Smooth muscle cell (in vitro differentiated cells): ENCODE data around the gene FAM24B. TPM values are rescaled to one million over a fixed set of nuclear protein-coding genes. Genes with fewer than 3 reads are reported as not detected.

Experiments used
- DNase-seq: peaks from one replicate; lab custom pipeline; 2025; ENCODE audit not compliant: unreplicated experiment; lab: John Stamatoyannopoulos, UW
- H2AFZ ChIP-seq: fragments of 200-600 bp; sonication (generic); 2 replicates; pipeline ENCODE4 v1.6.0; 2016; ENCODE audit warnings: antibody characterized with exemption, low read depth, mild to moderate bottlenecking
- H3F3A ChIP-seq: fragments of 200-600 bp; sonication (generic); 2 replicates; pipeline ENCODE4 v1.6.0; 2017; ENCODE audit warnings: antibody characterized with exemption, low read depth
- H3K27ac ChIP-seq: fragments of 200-600 bp; sonication (generic); 2 replicates; pipeline ENCODE4 v1.5.1; 2016; ENCODE audit warnings: low read depth, mild to moderate bottlenecking
- H3K27me3 ChIP-seq: fragments of 200-600 bp; sonication (generic); 2 replicates; pipeline ENCODE4 v1.6.1; 2016; ENCODE audit warnings: low read depth, mild to moderate bottlenecking
- H3K36me3 ChIP-seq: fragments of 200-600 bp; sonication (generic); 2 replicates; pipeline ENCODE4 v1.5.1; 2016; ENCODE audit warnings: low read depth
- H3K4me1 ChIP-seq: fragments of 200-600 bp; sonication (generic); 2 replicates; pipeline ENCODE4 v1.5.1; 2016; ENCODE audit warnings: low read depth
- H3K4me2 ChIP-seq: fragments of 200-600 bp; sonication (generic); 2 replicates; pipeline ENCODE4 v1.6.0; 2016; ENCODE audit warnings: mild to moderate bottlenecking
- H3K4me3 ChIP-seq: fragments of 200-600 bp; sonication (generic); 2 replicates; pipeline ENCODE4 v1.5.1; 2016; ENCODE audit warnings: mild to moderate bottlenecking
- H3K79me2 ChIP-seq: fragments of 200-600 bp; sonication (generic); 2 replicates; pipeline ENCODE4 v1.6.0; 2016; ENCODE audit warnings: low read depth, mild to moderate bottlenecking
- H3K9ac ChIP-seq: fragments of 200-600 bp; sonication (generic); 2 replicates; pipeline ENCODE4 v1.6.0; 2016; ENCODE audit warnings: low read depth
- H3K9me3 ChIP-seq: fragments of 200-600 bp; sonication (generic); replicated peaks from 2 replicates; pipeline ENCODE4 v1.5.1; 2016; ENCODE audit warnings: low read depth
- H4K20me1 ChIP-seq: fragments of 200-600 bp; sonication (generic); 2 replicates; pipeline ENCODE4 v1.6.0; 2016; ENCODE audit warnings: low read depth
- WGBS: methylation state at CpG from one replicate; pipeline ENCODE4 v1.1.7; 2016; ENCODE audit warnings: low lambda C conversion rate; 5-methylcytosine and 5-hydroxymethylcytosine counted together
- polyA plus RNA-seq: library from polyadenylated mRNA; unstranded; fragments of >200 nt; fragmentation: Nextera tagmentation; extraction: Ambion mirVana; gene quantifications from 2 replicates; pipeline ENCODE4 v1.2.1, GENCODE V29; 2016
- total RNA-seq: library from RNA; depleted of rRNA; stranded (reverse); fragments of >200 nt; gene quantifications from 2 replicates; pipeline ENCODE4 v1.2.3, GENCODE V29; 2014
- TF ChIP-seq, protein P1 (sequence below): fragments of 200-600 bp; sonication (generic); IDR thresholded peaks from 2 replicates; pipeline ENCODE4 v1.5.1; 2017; ENCODE audit warnings: borderline replicate concordance, mild to moderate bottlenecking, antibody characterized with exemption; ENCODE audit not compliant: insufficient read depth, poor library complexity, severe bottlenecking

The FAM24B gene
- total and polyA plus RNA-seq, 2 experiments from 2014 or later = not detected

DNA sequence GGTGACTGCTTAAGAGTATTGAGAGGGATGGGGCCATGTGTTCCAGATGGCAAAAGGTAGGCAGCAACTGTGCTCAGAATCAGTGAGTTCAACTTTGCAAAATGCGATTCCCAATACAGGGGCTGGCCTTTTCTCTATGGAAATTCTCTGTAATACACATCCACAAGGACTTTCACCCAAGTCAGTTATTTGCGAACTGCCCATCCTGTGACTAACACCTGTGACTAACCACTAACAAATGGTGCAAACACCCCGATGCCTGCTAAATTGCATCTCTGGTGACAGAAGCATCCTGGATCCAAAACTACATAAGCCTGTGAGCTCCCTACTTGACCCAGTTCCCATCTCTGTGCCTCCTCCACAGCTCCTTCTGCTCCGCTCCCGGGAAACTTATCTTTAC is 24.7 kb downstream of the FAM24B start:
- DNase-seq = no peak
- no peak overlapping the region for H3K9ac ChIP-seq
- H3K27ac ChIP-seq = no peak overlapping the region
- H3K4me1 ChIP-seq = no peaks in the 10 kb centered on the region
- no peaks in the 10 kb centered on the region for H3K27me3 ChIP-seq
- no peak overlapping the region for H3K4me2 ChIP-seq
- H3F3A ChIP-seq = no peaks in the 10 kb centered on the region
- H3K9me3 ChIP-seq = no peaks in the 10 kb centered on the region
- H3K4me3 ChIP-seq = no peak overlapping the region
- 81% methylated on average over 5 of the region's 5 CpGs for WGBS
- no peak overlapping the region for H2AFZ ChIP-seq
- TF ChIP-seq, protein P1, sequence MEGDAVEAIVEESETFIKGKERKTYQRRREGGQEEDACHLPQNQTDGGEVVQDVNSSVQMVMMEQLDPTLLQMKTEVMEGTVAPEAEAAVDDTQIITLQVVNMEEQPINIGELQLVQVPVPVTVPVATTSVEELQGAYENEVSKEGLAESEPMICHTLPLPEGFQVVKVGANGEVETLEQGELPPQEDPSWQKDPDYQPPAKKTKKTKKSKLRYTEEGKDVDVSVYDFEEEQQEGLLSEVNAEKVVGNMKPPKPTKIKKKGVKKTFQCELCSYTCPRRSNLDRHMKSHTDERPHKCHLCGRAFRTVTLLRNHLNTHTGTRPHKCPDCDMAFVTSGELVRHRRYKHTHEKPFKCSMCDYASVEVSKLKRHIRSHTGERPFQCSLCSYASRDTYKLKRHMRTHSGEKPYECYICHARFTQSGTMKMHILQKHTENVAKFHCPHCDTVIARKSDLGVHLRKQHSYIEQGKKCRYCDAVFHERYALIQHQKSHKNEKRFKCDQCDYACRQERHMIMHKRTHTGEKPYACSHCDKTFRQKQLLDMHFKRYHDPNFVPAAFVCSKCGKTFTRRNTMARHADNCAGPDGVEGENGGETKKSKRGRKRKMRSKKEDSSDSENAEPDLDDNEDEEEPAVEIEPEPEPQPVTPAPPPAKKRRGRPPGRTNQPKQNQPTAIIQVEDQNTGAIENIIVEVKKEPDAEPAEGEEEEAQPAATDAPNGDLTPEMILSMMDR = no peak
- no peaks in the 10 kb centered on the region for H4K20me1 ChIP-seq
- H3K79me2 ChIP-seq = no peaks in the 10 kb centered on the region
- H3K36me3 ChIP-seq = no peaks in the 10 kb centered on the region

DNA sequence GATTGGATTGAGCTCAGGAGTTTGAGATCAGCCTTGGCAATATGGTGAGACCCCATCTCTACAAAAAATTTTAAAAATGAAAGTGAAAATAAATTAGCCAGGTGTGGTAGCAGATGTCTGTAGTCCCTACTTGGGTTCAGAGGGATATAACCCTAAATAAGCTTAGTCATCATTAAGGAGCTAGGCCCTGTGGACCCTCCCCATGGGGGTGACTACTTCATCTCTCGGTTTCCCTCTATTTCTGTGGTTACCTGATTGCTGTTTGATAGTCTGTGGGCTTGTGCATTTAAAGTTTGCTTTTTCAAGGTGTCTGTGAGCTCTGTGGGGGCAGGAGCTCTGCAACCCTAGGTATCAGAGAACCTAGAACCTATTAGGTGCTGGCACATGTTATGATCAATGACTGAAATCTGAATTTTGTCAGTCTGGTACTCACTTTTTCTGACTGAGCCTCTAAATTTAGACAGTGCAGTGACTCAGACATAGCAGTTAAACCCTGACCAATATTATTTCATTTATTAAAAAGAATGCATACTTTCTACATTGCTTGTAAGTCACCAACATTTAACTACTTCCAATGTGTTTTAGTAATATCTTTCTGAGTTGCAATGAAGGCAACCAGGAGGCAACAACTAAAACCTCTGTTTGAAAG is 25.6 kb downstream of the FAM24B start:
- H3K4me2 ChIP-seq = no peak overlapping the region
- no peaks in the 10 kb centered on the region for H3K4me1 ChIP-seq
- H3K27me3 ChIP-seq = no peaks in the 10 kb centered on the region
- no peak overlapping the region for H2AFZ ChIP-seq
- no peak overlapping the region for H3K27ac ChIP-seq
- no peaks in the 10 kb centered on the region for H3K9me3 ChIP-seq
- no peak for DNase-seq
- TF ChIP-seq, protein P1 = no peak
- WGBS = 88% methylated on average over 1 of the region's 1 CpG
- H3K36me3 ChIP-seq = no peaks in the 10 kb centered on the region
- no peaks in the 10 kb centered on the region for H3K79me2 ChIP-seq
- no peak overlapping the region for H3K9ac ChIP-seq
- H4K20me1 ChIP-seq = no peaks in the 10 kb centered on the region
- no peaks in the 10 kb centered on the region for H3F3A ChIP-seq
- no peak overlapping the region for H3K4me3 ChIP-seq

DNA sequence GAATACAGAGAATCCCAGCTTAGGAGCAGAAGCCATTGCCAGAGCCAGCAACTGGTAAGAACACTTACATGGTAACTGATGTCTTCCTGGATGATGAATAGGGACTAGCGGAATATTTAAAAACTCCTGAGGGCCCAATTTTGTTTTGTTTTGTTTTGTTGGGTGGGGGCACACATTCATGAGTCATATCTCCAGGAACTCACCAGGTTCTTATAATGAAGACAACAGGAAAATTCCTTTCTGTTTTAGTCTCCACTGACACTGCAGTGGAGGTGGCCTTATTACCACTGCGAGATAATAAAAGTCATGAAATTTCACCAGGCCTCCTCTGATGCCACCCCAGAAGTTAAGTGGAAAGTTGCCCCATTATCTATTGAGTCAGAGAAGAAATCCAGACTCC is 27.1 kb downstream of the FAM24B start:
- no peaks in the 10 kb centered on the region for H3K9me3 ChIP-seq
- H3K79me2 ChIP-seq = no peaks in the 10 kb centered on the region
- H3F3A ChIP-seq = no peaks in the 10 kb centered on the region
- no peak overlapping the region for H3K4me3 ChIP-seq
- H4K20me1 ChIP-seq = no peaks in the 10 kb centered on the region
- H3K4me1 ChIP-seq = no peaks in the 10 kb centered on the region
- H3K27ac ChIP-seq = no peak overlapping the region
- no peak overlapping the region for H2AFZ ChIP-seq
- H3K9ac ChIP-seq = no peak overlapping the region
- DNase-seq = no peak
- TF ChIP-seq, protein P1 = no peak
- no peak overlapping the region for H3K4me2 ChIP-seq
- no peaks in the 10 kb centered on the region for H3K36me3 ChIP-seq
- WGBS = 78% methylated on average over 2 of the region's 2 CpGs
- H3K27me3 ChIP-seq = no peaks in the 10 kb centered on the region
